Colonic mucosa (tissue), 4 donors: ENCODE measurements around the gene GIMD1. TPM values are rescaled to one million over a fixed set of nuclear protein-coding genes. Genes with fewer than 3 reads are reported as not detected.

Experiments
- DNase-seq: peaks from one replicate; pipeline ENCODE4 v3.0.0-alpha.2; 2020
- H3K27ac ChIP-seq: fragments of 200-600 bp; one replicate; pipeline ENCODE4 v1.8.0; 2021
- H3K27me3 ChIP-seq: fragments of 200-600 bp; one replicate; pipeline ENCODE4 v1.8.0; 2021
- H3K36me3 ChIP-seq: fragments of 200-600 bp; one replicate; pipeline ENCODE4 v1.8.0; 2021
- H3K4me1 ChIP-seq: fragments of 200-600 bp; one replicate; pipeline ENCODE4 v1.8.0; 2021; ENCODE audit warnings: mild to moderate bottlenecking
- H3K4me3 ChIP-seq: fragments of 200-600 bp; one replicate; pipeline ENCODE4 v1.8.0; 2021
- H3K9ac ChIP-seq, 2 donors: one replicate each; pipeline ENCODE4 v1.7.0; 2013; ENCODE audit warnings: control low read depth in 2 of 2, low read depth in 2 of 2, low read length in 2 of 2
- H3K9me3 ChIP-seq: fragments of 200-600 bp; one replicate; pipeline ENCODE4 v1.8.0; 2021
- intact Hi-C: fragments of 100-400 bp; cut with DNase I; formaldehyde crosslinking; loops from one replicate; pipeline ENCODE4 v1.14.1; 2022
- total RNA-seq, 2 donors: library from RNA; stranded (reverse); fragmentation: NEBNext Ultra II Directional in 1 of 2; extraction: Animal tissue kit (Norgen Biotek cat#: 25700) in 1 of 2; gene quantifications; one replicate each; pipeline ENCODE4 v1.2.1, GENCODE V29; 2021
- TF ChIP-seq, protein P1 (sequence below): fragments of 200-600 bp; IDR thresholded peaks from one replicate; pipeline ENCODE4 v1.8.0; 2022; ENCODE audit warnings: antibody characterized with exemption, mild to moderate bottlenecking
- donor health status: healthy.
- donor health status: DM: no; HTN: no; CAD: no.
- donor health status: DM: no; HTN: no; CAD: no.

Gene GIMD1
- total RNA-seq, 2 donors from 2014 or later = not detected

GRCh38 chr4:106353786-106354185, 14.8 kb downstream of the GIMD1 start:
- intact Hi-C loops = no loop called here
- TF ChIP-seq, protein P1, sequence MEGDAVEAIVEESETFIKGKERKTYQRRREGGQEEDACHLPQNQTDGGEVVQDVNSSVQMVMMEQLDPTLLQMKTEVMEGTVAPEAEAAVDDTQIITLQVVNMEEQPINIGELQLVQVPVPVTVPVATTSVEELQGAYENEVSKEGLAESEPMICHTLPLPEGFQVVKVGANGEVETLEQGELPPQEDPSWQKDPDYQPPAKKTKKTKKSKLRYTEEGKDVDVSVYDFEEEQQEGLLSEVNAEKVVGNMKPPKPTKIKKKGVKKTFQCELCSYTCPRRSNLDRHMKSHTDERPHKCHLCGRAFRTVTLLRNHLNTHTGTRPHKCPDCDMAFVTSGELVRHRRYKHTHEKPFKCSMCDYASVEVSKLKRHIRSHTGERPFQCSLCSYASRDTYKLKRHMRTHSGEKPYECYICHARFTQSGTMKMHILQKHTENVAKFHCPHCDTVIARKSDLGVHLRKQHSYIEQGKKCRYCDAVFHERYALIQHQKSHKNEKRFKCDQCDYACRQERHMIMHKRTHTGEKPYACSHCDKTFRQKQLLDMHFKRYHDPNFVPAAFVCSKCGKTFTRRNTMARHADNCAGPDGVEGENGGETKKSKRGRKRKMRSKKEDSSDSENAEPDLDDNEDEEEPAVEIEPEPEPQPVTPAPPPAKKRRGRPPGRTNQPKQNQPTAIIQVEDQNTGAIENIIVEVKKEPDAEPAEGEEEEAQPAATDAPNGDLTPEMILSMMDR = no peak
- DNase-seq = no peak
- no peaks in the 10 kb centered on the region for H3K36me3 ChIP-seq
- no peaks in the 10 kb centered on the region for H3K27me3 ChIP-seq
- H3K4me3 ChIP-seq = no peak overlapping the region
- no peaks in the 10 kb centered on the region for H3K4me1 ChIP-seq
- no peaks in the 10 kb centered on the region for H3K9me3 ChIP-seq
- no peak overlapping the region for H3K9ac ChIP-seq
- no peak overlapping the region for H3K27ac ChIP-seq

DNA sequence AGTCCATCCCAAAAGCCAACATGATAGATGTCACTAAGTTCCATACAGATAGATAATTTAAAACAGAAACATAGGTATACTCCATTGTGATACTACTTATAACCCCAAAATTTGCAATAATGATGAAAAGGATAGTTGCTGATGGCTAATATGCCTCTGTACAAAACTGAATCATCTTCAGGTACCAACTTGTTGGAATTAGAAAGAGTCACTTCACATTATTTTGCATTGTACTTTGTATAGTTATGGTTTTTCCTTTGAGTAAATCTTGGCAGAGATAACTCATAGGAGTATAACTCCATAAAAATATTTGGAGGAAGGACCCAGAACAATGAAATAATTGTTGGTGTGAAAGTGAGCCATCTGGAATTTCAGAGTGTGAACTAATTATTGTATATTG, 17.6 kb downstream of the GIMD1 start:
- H3K36me3 ChIP-seq = no peaks in the 10 kb centered on the region
- no peaks in the 10 kb centered on the region for H3K4me1 ChIP-seq

DNA sequence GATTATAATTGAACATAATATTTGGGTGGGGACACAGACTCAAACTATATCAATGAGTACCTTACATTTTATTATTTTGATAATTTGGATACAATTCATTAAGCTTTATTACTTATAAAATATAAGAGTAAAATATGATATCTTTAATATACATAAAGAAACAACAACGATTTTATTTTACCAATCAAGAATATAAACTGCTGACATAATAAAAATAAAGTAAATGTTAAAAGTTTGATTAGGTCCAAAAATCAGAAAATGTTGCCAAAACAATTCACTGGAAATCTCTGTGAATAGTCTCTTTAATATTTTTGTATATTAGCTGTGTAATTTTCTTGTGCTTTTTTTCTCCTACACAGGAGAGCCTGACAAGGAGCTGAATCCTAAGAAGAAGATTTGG, 21.4 kb downstream of the GIMD1 start:
- DNase-seq = no peak
- no peak overlapping the region for H3K4me3 ChIP-seq
- no peak overlapping the region for H3K27ac ChIP-seq
- intact Hi-C loops = no loop called here
- no peak overlapping the region for H3K9ac ChIP-seq
- H3K36me3 ChIP-seq = no peaks in the 10 kb centered on the region
- no peaks in the 10 kb centered on the region for H3K27me3 ChIP-seq
- H3K4me1 ChIP-seq = no peaks in the 10 kb centered on the region
- no peaks in the 10 kb centered on the region for H3K9me3 ChIP-seq
- TF ChIP-seq, protein P1 = no peak

More for the DNA sequence above, 17.6 kb downstream of the GIMD1 start:
- no peaks in the 10 kb centered on the region for H3K9me3 ChIP-seq
- DNase-seq = no peak
- H3K9ac ChIP-seq = no peak overlapping the region
- no peaks in the 10 kb centered on the region for H3K27me3 ChIP-seq
- TF ChIP-seq, protein P1 = no peak
- H3K4me3 ChIP-seq = no peak overlapping the region
- intact Hi-C loops = no loop called here
- H3K27ac ChIP-seq = no peak overlapping the region

DNA sequence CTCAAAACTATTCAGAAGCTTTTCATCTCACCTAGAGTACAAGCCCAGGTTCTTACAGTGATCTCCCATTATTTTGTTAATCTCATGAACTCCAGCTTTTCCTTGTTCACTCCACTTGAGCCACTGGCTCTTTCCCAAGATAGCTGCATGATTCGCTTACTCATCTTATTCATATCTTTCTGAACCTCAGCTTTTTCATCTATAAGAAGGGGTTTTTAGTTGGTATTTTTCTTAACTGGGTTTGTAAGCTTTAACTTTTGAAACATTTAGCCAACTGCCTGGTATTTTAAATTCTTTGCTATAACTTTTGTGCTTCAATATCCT, 24.0 kb downstream of the GIMD1 start:
- Histone ChIP-seq H3K27me3 (no peaks in the 10 kb centered on the region), H3K4me1 (no peaks in the 10 kb centered on the region), H3K27ac (no peak overlapping the region), H3K36me3 (no peaks in the 10 kb centered on the region), H3K4me3 (no peak overlapping the region), H3K9me3 (no peaks in the 10 kb centered on the region), H3K9ac (no peak overlapping the region)
- TF ChIP-seq, protein P1 = no peak
- intact Hi-C loops = no loop called here
- no peak for DNase-seq

DNA sequence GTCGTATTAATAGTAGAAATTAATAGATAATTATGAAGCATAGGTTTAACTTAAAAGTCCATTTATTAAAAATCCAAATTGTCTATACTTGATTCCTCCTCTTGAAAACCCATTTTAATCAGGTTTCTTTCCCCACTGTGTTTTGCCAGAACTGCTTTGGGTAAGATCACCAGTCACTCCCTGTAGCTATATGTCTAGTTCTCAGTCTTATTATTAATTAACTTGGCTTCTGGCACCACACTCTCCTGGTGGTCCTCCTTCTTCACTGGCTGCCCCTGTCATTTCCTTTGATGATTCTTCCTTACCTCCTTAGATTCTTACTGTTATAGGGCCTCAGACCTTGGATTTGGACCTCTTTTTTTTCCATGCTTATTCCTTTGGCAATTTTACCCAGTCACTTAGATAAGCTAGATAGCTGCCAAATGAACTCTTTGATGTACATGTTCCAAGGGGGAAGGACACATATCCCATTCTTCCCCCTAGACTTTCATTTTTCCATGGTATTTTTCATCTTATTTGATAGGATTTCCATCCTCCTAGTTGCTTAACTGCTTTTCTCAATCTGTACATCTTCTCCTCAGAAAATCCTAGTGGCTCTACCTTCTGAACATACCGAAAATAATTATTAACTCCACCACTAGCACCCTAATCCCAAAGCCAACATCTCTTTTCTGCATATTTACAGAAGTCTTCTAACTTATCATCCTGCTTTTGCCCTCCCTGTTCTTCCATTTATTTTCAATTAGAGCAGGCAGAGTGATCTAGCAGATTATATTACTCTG, 24.5 kb downstream of the GIMD1 start:
- H3K27me3 ChIP-seq = no peaks in the 10 kb centered on the region
- no peak overlapping the region for H3K9ac ChIP-seq
- no peaks in the 10 kb centered on the region for H3K36me3 ChIP-seq
- no peak for DNase-seq
- no peak overlapping the region for H3K27ac ChIP-seq
- TF ChIP-seq, protein P1 = no peak
- no peaks in the 10 kb centered on the region for H3K4me1 ChIP-seq
- intact Hi-C loops = no loop called here
- H3K4me3 ChIP-seq = no peak overlapping the region
- H3K9me3 ChIP-seq = no peaks in the 10 kb centered on the region
